Naive thymus-derived CD4-positive, alpha-beta T cell (primary cell): ENCODE measurements around the gene MDH2. TPM values are rescaled to one million over a fixed set of nuclear protein-coding genes. Genes with fewer than 3 reads are reported as not detected.
A peak's percentile ranks its signal among the peaks of the same experiment; 100 is the strongest.

Experiments
- ATAC-seq: fragments of 150-1000 bp; cut with Tn5 transposase; 2 replicates; pipeline ENCODE4 v1.10.0; 2021; ENCODE audit warnings: mild to moderate bottlenecking, moderate library complexity
- CTCF ChIA-PET: fragments of 350-600 bp; sonication (Branson Sonifier 250); formaldehyde crosslinking; loops from one replicate; lab custom pipeline; 2021; ENCODE audit warnings: antibody characterized with exemption; lab: Charles Lee
- POLR2A ChIA-PET: fragments of 350-600 bp; sonication (Branson Sonifier 250); formaldehyde crosslinking; loops from one replicate; lab custom pipeline; 2021; ENCODE audit warnings: antibody characterized with exemption, inconsistent platforms; lab: Charles Lee
- DNase-seq, 9 donors: peaks; one replicate each; pipeline versions ENCODE4 v3.0.0 to v3.0.0-alpha.2; 2020 to 2022; ENCODE audit warnings: mixed read lengths in 1 of 9
- H3K27ac ChIP-seq: one replicate; pipeline ENCODE4 v1.7.0; 2013; ENCODE audit warnings: mild to moderate bottlenecking, low read depth, low read length, moderate library complexity
- H3K27me3 ChIP-seq, 2 donors: one replicate each; pipeline ENCODE4 v1.7.0; 2013; ENCODE audit warnings: low read length in 2 of 2, mild to moderate bottlenecking in 2 of 2, moderate library complexity in 2 of 2; ENCODE audit not compliant: control insufficient read depth in 2 of 2, insufficient read depth in 2 of 2
- H3K36me3 ChIP-seq, 3 experiments: 1 replicate in 2 of 3; 2 replicates in 1 of 3; pipeline ENCODE4 v1.7.0; 2013; ENCODE audit warnings: low read length in 3 of 3, mild to moderate bottlenecking in 3 of 3, moderate library complexity in 1 of 3; ENCODE audit not compliant: insufficient read depth in 3 of 3, control insufficient read depth in 2 of 3
- H3K4me1 ChIP-seq, 2 donors: one replicate each; pipeline ENCODE4 v1.7.0; 2013; ENCODE audit warnings: low read length in 2 of 2, mild to moderate bottlenecking in 2 of 2, moderate library complexity in 1 of 2; ENCODE audit not compliant: control insufficient read depth in 2 of 2, insufficient read depth in 2 of 2
- H3K4me3 ChIP-seq: 2 replicates; pipeline ENCODE4 v1.7.0; 2013; ENCODE audit warnings: mild to moderate bottlenecking, low read length
- H3K9me3 ChIP-seq, 3 experiments: 1 replicate in 2 of 3; 2 replicates in 1 of 3; pipeline ENCODE4 v1.7.0; 2013; ENCODE audit warnings: low read length in 3 of 3; ENCODE audit not compliant: control insufficient read depth in 2 of 3
- H3K27ac Mint-ChIP-seq, 9 donors: one replicate each; pipeline ENCODE4 v1.8.0; 2020 to 2022; ENCODE audit warnings: mixed read lengths in 9 of 9, mild to moderate bottlenecking in 8 of 9, moderate library complexity in 5 of 9, inconsistent platforms in 2 of 9
- H3K27me3 Mint-ChIP-seq, 5 donors: one replicate each; pipeline ENCODE4 v1.8.0; 2021 to 2022; ENCODE audit warnings: mixed read lengths in 5 of 5, mild to moderate bottlenecking in 1 of 5
- H3K36me3 Mint-ChIP-seq, 5 donors: one replicate each; pipeline ENCODE4 v1.8.0; 2020 to 2022; ENCODE audit warnings: mixed read lengths in 5 of 5, mild to moderate bottlenecking in 3 of 5, inconsistent platforms in 1 of 5
- H3K4me1 Mint-ChIP-seq, 7 donors: one replicate each; pipeline ENCODE4 v1.8.0; 2020 to 2022; ENCODE audit warnings: mixed read lengths in 7 of 7, mild to moderate bottlenecking in 3 of 7, inconsistent platforms in 1 of 7
- H3K4me3 Mint-ChIP-seq, 10 donors: one replicate each; pipeline ENCODE4 v1.8.0; 2020 to 2022; ENCODE audit warnings: mild to moderate bottlenecking in 10 of 10, mixed read lengths in 10 of 10, moderate library complexity in 6 of 10, inconsistent platforms in 2 of 10
- H3K9me3 Mint-ChIP-seq, 11 donors: one replicate each; pipeline ENCODE4 v1.8.0; 2020 to 2022; ENCODE audit warnings: mixed read lengths in 11 of 11, mild to moderate bottlenecking in 4 of 11, inconsistent platforms in 1 of 11, moderate library complexity in 1 of 11
- intact Hi-C, 2 donors: fragments of 100-400 bp; cut with micrococcal nuclease; formaldehyde crosslinking; loops; one replicate each; pipeline ENCODE4 v1.15.1; 2023
- polyA plus RNA-seq, 2 donors: library from polyadenylated mRNA; unstranded; fragments of 300-500 nt; fragmentation: Illumina TruSeq; gene quantifications; one replicate each; pipeline ENCODE4 v1.2.3, GENCODE V29; 2021
- total RNA-seq, 6 experiments: library from RNA in 5 of 6; stranded (reverse) in 5 of 6; gene quantifications; 1 replicate in 5 of 6; 2 replicates in 1 of 6; pipeline ENCODE4 v1.2.3 and lab custom pipeline; 2021 to 2026

Gene MDH2
- total and polyA plus RNA-seq, 7 experiments from 2014 or later, result 71.7 to 172 (median 78.9) TPM

DNA sequence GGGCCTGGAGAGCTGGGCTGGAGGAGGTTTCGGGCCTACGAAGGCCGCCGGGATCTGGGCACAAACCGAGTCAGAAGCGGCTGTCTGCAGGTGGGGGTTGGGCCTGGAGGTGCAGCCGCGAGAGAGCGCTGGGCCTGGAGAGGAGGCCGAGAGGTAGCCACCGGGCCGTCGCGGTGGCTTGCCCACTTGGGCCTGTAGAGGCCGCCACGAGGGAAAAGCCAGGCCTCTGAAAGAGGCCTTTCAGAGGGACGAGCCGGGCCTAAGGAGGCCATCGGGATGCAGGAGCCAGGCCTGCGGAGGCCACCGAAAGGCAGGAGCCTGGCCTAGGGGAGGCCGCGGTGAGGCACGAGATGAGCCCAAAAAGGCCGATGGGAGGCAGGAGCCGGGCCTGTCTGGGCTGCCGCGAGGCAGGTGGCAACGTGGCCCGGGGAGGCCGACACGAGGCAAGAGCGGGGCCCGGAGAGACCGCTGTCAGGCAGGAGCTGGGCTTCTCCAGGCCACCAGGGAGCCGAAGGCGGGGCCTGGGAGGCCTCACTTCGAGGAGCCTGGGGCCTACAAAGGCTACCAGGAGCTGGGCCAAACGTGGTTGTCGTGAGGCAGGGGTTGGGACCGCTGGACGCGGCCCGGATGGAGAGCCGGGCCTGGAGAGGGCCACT is 25.6 kb downstream of the MDH2 start:
- H3K4me1 Mint-ChIP-seq, result peaks cover 0 to 18% (median 6%) of the 10 kb centered on the region in 7 donors
- ATAC-seq (no peak), DNase-seq (no peak)
- H3K9me3 Mint-ChIP-seq, result peaks cover 0 to 13% (median 4%) of the 10 kb centered on the region in 11 donors
- H3K4me1 ChIP-seq, result no peaks in the 10 kb centered on the region
- peaks cover 0 to 14% (median 0%) of the 10 kb centered on the region in 3 experiments for H3K9me3 ChIP-seq
- no peak overlapping the region for H3K4me3 Mint-ChIP-seq
- H3K27me3 Mint-ChIP-seq, result no peaks in the 10 kb centered on the region
- H3K36me3 ChIP-seq, result no peaks in the 10 kb centered on the region
- H3K4me3 ChIP-seq, result no peak overlapping the region
- intact Hi-C loops, result no loop called here
- H3K27ac ChIP-seq, result no peak overlapping the region
- no peaks in the 10 kb centered on the region for H3K27me3 ChIP-seq
- no peak overlapping the region for H3K27ac Mint-ChIP-seq
- ChIA-PET CTCF (no interaction called here), POLR2A (no interaction called here)
- H3K36me3 Mint-ChIP-seq, result peaks cover 0 to 6% (median 0%) of the 10 kb centered on the region in 5 donors

DNA sequence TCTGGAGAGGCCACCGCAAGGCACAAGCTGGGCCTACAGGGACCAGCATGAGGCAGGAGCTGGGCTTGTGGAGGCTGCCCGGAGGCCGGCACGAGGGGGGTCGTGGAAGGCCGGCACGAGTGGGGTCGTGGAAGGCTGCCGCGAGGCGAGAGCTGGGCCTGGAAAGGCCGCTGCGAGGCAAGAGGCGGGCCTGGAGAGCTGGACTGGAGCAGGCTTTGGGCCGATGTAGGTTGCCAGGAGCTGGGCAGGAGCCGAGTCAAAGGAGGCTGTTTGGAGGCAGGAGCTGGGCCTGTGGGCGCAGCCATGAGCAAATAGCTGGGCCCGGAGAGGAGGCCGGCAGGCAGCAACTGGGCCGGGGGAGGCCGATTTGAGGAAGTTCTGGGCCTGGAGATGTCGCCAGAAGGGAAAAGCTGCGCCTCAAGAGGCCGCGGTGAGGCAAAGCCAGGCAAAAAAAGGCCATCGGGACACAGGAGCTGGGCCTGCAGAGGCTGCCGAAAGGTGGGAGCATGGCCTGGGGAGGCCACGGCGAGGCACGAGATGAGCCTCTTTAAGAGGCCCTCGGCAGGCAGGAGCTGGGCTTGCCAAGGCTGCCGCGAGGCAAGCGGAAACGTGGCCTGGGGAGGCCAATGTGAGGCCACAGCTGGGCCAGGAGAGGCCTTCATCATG is 26.5 kb downstream of the MDH2 start:
- no peaks in the 10 kb centered on the region for H3K36me3 ChIP-seq
- ChIA-PET CTCF (no interaction called here), POLR2A (no interaction called here)
- H3K9me3 ChIP-seq, result peaks cover 0 to 14% (median 0%) of the 10 kb centered on the region in 3 experiments
- no peaks in the 10 kb centered on the region for H3K4me1 ChIP-seq
- H3K9me3 Mint-ChIP-seq, result peaks cover 0 to 13% (median 4%) of the 10 kb centered on the region in 11 donors
- no peak overlapping the region for H3K4me3 ChIP-seq
- ATAC-seq, result no peak
- peaks cover 0 to 6% (median 0%) of the 10 kb centered on the region in 5 donors for H3K36me3 Mint-ChIP-seq
- no peaks in the 10 kb centered on the region for H3K27me3 ChIP-seq
- no peak overlapping the region for H3K27ac Mint-ChIP-seq
- no peaks in the 10 kb centered on the region for H3K27me3 Mint-ChIP-seq
- DNase-seq, result no peak
- peaks cover 0 to 18% (median 6%) of the 10 kb centered on the region in 7 donors for H3K4me1 Mint-ChIP-seq
- H3K4me3 Mint-ChIP-seq, result no peak overlapping the region
- no peak overlapping the region for H3K27ac ChIP-seq
- intact Hi-C loops, result no loop called here

DNA sequence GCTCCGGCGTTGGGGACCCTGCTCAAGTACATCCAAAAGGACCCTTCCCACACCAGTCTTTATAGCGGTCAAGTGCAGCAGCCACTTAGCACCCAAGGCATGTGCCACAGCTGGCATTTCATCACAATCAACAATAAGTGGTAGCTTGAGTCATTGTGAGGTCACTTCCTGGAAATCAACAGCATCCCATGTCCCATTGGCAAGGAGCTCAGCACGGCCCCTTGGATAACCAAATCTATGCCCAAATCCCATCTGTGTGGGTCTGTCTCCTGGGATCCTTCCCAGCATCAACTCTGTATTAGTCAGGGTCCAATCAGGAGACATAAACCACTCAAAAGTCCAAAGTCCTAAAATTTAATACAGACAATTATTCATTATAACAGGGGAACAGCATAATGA is 27.1 kb downstream of the MDH2 start:
- Histone ChIP-seq H3K27me3 (no peaks in the 10 kb centered on the region), H3K4me3 (no peak overlapping the region), H3K4me1 (no peaks in the 10 kb centered on the region), H3K36me3 (no peaks in the 10 kb centered on the region), H3K27ac (no peak overlapping the region), H3K9me3 (peaks cover 0 to 14% (median 0%) of the 10 kb centered on the region in 3 experiments)
- peaks cover 0 to 6% (median 0%) of the 10 kb centered on the region in 5 donors for H3K36me3 Mint-ChIP-seq
- peaks cover 0 to 13% (median 4%) of the 10 kb centered on the region in 11 donors for H3K9me3 Mint-ChIP-seq
- H3K4me1 Mint-ChIP-seq, result peaks cover 0 to 20% (median 6%) of the 10 kb centered on the region in 7 donors
- ChIA-PET CTCF (no interaction called here), POLR2A (no interaction called here)
- ATAC-seq, result no peak
- H3K27ac Mint-ChIP-seq, result peak overlapping the region in 1 of 9 donors; percentile 18
- no peak for DNase-seq
- no peaks in the 10 kb centered on the region for H3K27me3 Mint-ChIP-seq
- intact Hi-C loops, result no loop called here
- no peak overlapping the region for H3K4me3 Mint-ChIP-seq

DNA sequence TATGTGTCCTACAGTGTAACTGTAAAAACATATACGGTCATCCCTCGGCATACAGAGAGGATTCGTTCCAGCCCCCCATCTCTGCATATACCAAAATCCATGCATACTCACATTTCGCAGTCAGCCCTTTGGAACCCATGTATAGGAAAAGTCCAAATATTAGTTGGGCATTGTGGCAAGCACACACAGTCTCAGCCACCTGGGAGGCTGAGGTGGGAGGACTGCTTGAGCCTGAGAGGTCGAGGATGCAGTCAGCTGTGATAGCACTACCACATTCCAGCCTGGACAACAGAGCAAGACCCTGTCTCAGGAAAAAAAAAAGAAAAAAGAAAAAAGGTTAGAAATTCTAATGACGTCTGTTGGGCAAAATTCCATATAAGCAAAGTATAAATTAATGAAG is 29.1 kb downstream of the MDH2 start:
- H3K27ac Mint-ChIP-seq, result peak overlapping the region in 1 of 9 donors; percentile 7
- Histone ChIP-seq H3K27me3 (no peaks in the 10 kb centered on the region), H3K27ac (no peak overlapping the region), H3K4me1 (no peaks in the 10 kb centered on the region), H3K4me3 (no peak overlapping the region), H3K9me3 (peaks cover 0 to 14% (median 0%) of the 10 kb centered on the region in 3 experiments), H3K36me3 (no peaks in the 10 kb centered on the region)
- H3K27me3 Mint-ChIP-seq, result no peaks in the 10 kb centered on the region
- DNase-seq (no peak), ATAC-seq (no peak)
- H3K4me3 Mint-ChIP-seq, result peak overlapping the region in 1 of 10 donors; percentile 27
- peaks cover 0 to 6% (median 0%) of the 10 kb centered on the region in 5 donors for H3K36me3 Mint-ChIP-seq
- ChIA-PET POLR2A (no interaction called here), CTCF (no interaction called here)
- intact Hi-C loops, result no loop called here
- H3K9me3 Mint-ChIP-seq, result peaks cover 0 to 13% (median 4%) of the 10 kb centered on the region in 11 donors
- H3K4me1 Mint-ChIP-seq, result peaks cover 0 to 23% (median 7%) of the 10 kb centered on the region in 7 donors

DNA sequence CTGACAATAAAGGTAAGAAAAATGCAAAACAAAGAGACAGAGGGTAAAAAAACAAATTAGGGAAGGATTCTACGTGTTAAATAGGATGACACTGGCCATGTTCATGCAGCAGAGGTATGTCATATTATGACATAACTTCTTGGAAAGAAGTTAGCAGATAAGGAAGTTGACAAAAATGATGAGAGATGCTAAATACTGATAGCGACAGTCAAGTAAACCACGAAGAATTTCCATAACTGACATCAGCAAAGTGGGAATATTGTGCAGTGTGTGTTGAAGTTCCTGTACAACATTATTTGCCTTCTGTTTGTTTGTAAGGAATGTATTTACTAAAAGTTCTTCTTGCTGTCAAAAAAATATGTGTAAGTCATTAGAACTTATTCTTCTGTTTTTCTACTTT is 29.5 kb downstream of the MDH2 start:
- Mint-ChIP-seq H3K27me3 (no peaks in the 10 kb centered on the region), H3K9me3 (peaks cover 0 to 13% (median 4%) of the 10 kb centered on the region in 11 donors), H3K4me3 (peak overlapping the region in 1 of 10 donors; percentile 27), H3K4me1 (peaks cover 0 to 23% (median 7%) of the 10 kb centered on the region in 7 donors), H3K36me3 (peaks cover 0 to 6% (median 0%) of the 10 kb centered on the region in 5 donors), H3K27ac (peak overlapping the region in 2 of 9 donors; percentile 7 to 9)
- no peak for ATAC-seq
- no peak for DNase-seq
- Histone ChIP-seq H3K27ac (no peak overlapping the region), H3K4me3 (no peak overlapping the region), H3K9me3 (peaks cover 0 to 14% (median 0%) of the 10 kb centered on the region in 3 experiments), H3K4me1 (no peaks in the 10 kb centered on the region), H3K36me3 (no peaks in the 10 kb centered on the region), H3K27me3 (no peaks in the 10 kb centered on the region)
- ChIA-PET POLR2A (no interaction called here), CTCF (no interaction called here)
- intact Hi-C loops, result no loop called here

- no peaks in the 10 kb centered on the region for H3K27me3 ChIP-seq
- no peaks in the 10 kb centered on the region for H3K27me3 Mint-ChIP-seq
- peaks cover 0 to 3% (median 0%) of the 10 kb centered on the region in 5 donors for H3K36me3 Mint-ChIP-seq
- DNase-seq (no peak), ATAC-seq (no peak)
- H3K4me3 Mint-ChIP-seq, result no peak overlapping the region
- intact Hi-C loops, result no loop called here
- no peak overlapping the region for H3K27ac ChIP-seq
- ChIA-PET CTCF (no interaction called here), POLR2A (no interaction called here)
- no peaks in the 10 kb centered on the region for H3K36me3 ChIP-seq
- H3K27ac Mint-ChIP-seq, result peak overlapping the region in 1 of 9 donors; percentile 6
- no peak overlapping the region for H3K4me3 ChIP-seq
- H3K4me1 ChIP-seq, result no peaks in the 10 kb centered on the region
- peaks cover 0 to 4% (median 0%) of the 10 kb centered on the region in 11 donors for H3K9me3 Mint-ChIP-seq
- peaks cover 0 to 4% (median 0%) of the 10 kb centered on the region in 3 experiments for H3K9me3 ChIP-seq
- H3K4me1 Mint-ChIP-seq, result peaks cover 0 to 23% (median 7%) of the 10 kb centered on the region in 7 donors
These were observed 32.3 kb downstream of the MDH2 start for GRCh38 chr7:76080204-76080603.
